ENCODE data around the gene PTPN2.

- TF ChIP-seq POLR2A (IDR thresholded peaks at IDR 0.05; ENCODE audit: low read depth, low read length) (no peak), BHLHE40 (IDR thresholded peaks at IDR 0.05; ENCODE audit: low read depth, low read length) (no peak), CTCF (conservative IDR thresholded peaks at IDR 0.05; ENCODE audit: low read depth, low read length) (no peak), NFE2L2 (IDR thresholded peaks at IDR 0.05; ENCODE audit: low read depth, low read length) (no peak)
Measured at GRCh38 chr18:12767580-12768155, 116.4 kb downstream of the PTPN2 start.
